ENCODE results near the gene NPAS3.

Gene NPAS3

DNA sequence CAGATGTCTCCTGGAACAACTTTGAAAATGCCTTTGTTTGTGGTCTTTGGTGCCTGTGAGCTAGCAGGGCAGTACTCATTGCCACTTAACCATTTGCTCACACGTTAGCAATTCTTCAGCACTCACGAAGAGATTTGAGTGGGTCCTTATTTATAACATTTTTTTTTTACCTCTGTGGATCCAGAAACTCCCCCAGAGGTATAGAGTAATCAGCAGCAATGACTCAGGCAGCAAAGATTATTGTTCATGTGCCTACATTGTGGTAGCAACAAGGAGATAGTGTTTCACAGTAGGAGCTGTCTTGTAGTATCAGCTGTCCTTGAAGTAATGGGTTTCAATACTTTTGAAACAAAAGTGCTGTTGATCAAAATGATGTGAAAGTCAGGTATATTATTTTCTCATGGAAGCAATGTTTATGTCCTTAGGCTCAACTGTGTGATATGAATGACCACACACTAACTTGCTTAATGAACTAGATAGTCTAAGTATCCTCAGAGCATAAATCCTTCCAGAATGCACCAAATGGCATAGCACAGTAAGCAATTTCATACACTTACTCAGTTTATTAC, 708.1 kb downstream of the NPAS3 start:
- no peak overlapping the region for H3K4me3 ChIP-seq (ENCODE audit: low read depth, low read length)
- TF ChIP-seq, protein P1, sequence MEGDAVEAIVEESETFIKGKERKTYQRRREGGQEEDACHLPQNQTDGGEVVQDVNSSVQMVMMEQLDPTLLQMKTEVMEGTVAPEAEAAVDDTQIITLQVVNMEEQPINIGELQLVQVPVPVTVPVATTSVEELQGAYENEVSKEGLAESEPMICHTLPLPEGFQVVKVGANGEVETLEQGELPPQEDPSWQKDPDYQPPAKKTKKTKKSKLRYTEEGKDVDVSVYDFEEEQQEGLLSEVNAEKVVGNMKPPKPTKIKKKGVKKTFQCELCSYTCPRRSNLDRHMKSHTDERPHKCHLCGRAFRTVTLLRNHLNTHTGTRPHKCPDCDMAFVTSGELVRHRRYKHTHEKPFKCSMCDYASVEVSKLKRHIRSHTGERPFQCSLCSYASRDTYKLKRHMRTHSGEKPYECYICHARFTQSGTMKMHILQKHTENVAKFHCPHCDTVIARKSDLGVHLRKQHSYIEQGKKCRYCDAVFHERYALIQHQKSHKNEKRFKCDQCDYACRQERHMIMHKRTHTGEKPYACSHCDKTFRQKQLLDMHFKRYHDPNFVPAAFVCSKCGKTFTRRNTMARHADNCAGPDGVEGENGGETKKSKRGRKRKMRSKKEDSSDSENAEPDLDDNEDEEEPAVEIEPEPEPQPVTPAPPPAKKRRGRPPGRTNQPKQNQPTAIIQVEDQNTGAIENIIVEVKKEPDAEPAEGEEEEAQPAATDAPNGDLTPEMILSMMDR (IDR thresholded peaks at IDR 0.05; ENCODE audit: low read depth, low read length): no peak

- TF ChIP-seq, protein P1 (IDR thresholded peaks at IDR 0.05; ENCODE audit: low read depth, low read length): no peak
These were observed 708.7 kb downstream of the NPAS3 start for GRCh38 chr14:33647385-33647786.

DNA sequence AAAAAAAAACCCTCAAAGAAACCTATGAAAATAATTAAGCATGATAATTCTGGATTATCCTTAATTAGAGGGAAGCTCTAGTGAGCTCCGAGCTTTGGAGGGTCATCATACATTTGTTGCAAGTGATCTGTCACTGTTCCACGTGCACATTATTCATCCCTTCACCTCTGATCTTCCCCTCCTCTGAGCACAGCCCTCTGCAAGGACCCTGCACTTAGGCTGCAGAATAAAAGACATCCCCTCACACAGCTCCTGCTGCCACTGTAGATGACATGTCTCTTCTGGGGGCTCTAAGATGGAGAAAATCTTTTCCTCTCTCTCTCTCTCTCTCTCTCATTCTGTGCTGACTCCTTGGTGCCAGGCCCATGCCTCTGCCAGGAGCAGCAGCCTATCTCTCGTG, 711.8 kb downstream of the NPAS3 start:
- TF ChIP-seq, protein P1 (IDR thresholded peaks at IDR 0.05; ENCODE audit: low read depth, low read length): no peak

More at GRCh38 chr14:33647385-33647786, 708.7 kb downstream of the NPAS3 start:
- H3K4me3 ChIP-seq (ENCODE audit: low read depth, low read length): no peak overlapping the region

DNA sequence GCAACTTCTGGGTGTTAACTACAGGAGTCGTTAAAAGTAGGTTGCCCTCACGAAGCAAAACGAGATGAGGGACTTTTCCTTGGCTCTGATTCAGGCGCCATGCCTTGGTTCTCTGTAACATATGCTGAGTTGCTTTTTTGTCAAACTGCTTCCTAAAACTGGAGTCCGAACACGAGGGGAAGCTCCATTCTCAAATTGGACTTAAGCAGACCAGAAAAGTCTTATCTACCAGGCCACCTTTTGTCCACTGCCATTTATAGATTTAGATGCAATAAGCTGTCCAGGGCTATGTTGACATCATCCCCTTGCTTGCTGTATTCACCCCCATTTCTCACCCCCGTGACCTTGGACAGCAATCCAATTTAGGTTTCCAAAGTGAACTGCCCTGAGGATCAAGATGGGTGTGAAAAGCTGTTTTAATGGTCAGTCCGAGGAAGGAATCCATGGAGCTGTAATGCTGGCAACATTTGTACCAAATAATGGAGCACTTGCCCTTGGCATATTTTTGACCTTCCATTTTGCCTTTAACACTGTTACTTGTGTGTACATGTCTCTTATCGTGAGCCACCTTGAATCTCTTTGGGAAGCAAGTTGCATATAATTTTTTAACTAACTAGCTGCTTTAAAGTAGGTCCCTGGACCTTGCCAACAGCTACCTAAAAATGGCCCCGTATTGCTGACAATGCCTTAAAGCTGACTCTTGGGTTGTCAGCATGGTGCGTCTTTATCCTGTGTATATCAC, 714.1 kb downstream of the NPAS3 start:
- TF ChIP-seq, protein P1 (IDR thresholded peaks at IDR 0.05; ENCODE audit: low read depth, low read length): no peak
- H3K4me3 ChIP-seq (ENCODE audit: low read depth, low read length): no peak overlapping the region

More for the DNA sequence above, 711.8 kb downstream of the NPAS3 start:
- no peak overlapping the region for H3K4me3 ChIP-seq (ENCODE audit: low read depth, low read length)

DNA sequence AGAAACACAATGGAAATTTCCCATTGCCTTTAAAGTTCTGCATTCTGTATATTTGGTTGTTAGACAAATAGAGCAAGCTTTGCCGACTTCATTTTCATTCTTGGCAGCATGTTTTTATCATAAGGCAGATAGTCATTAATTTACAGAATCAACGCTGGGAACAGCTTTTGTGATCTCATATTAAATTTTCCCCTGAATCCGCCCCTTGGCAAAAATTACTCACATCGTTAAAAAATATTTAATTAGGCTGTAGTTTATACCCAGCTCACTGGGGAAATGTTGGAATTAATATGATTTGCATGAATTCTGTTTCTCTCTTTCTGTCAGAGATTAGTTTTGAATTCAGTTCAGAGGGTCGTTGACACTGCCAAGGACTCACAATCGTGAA, 714.6 kb downstream of the NPAS3 start:
- TF ChIP-seq, protein P1 (IDR thresholded peaks at IDR 0.05; ENCODE audit: low read depth, low read length): no peak
- no peak overlapping the region for H3K4me3 ChIP-seq (ENCODE audit: low read depth, low read length)

GRCh38 chr14:33655421-33655820, 716.7 kb downstream of the NPAS3 start:
- TF ChIP-seq, protein P1 (IDR thresholded peaks at IDR 0.05; ENCODE audit: low read depth, low read length): no peak
- no peak overlapping the region for H3K4me3 ChIP-seq (ENCODE audit: low read depth, low read length)

- no peak overlapping the region for H3K4me3 ChIP-seq (ENCODE audit: low read depth, low read length)
- TF ChIP-seq, protein P1 (IDR thresholded peaks at IDR 0.05; ENCODE audit: low read depth, low read length): no peak
These were observed 718.8 kb downstream of the NPAS3 start for GRCh38 chr14:33657476-33657875.

Measured in WI38 (cell line).